ENCODE data around the gene DPP3. TPM values are rescaled to one million over a fixed set of nuclear protein-coding genes. Genes with fewer than 3 reads are reported as not detected.
A peak's percentile ranks its signal among the peaks of the same experiment; 100 is the strongest.

Gene DPP3
- total and polyA plus RNA-seq, 12 donors = 6.2 to 28.9 (median 14.7) TPM

GRCh38 chr11:66546966-66547661 lies 66.9 kb downstream of the DPP3 start:
- intact Hi-C loops (cut with DNase I) = loop anchor here in 2 of 10 donors (1.0 to 10.0 kb wide), 3 partner anchors 22 to 898 kb away; partner anchors contain the start of genes BBS1 (in 1 of the 2), CORO1B (in 1 of the 2) and CTSF (in 1 of the 2)
- H3K36me3 ChIP-seq = peaks cover 0 to 14% (median 3%) of the 10 kb centered on the region in 9 donors
- no peak for TF ChIP-seq CTCF (IDR thresholded peaks at IDR 0.05)
- H3K4me3 ChIP-seq = peak overlapping the region in 6 of 10 donors; percentile 73 to 98 (median 92)
- 24 to 29% methylated on average over 18 of the region's 18 CpGs for WGBS, 2 donors
- H3K4me1 ChIP-seq = peaks cover 3 to 44% (median 31%) of the 10 kb centered on the region in 9 donors
- no peak for ATAC-seq
- H3K27me3 ChIP-seq = no peaks in the 10 kb centered on the region
- H3K27ac ChIP-seq = peak overlapping the region in 1 of 10 donors; percentile 28
- H3K9me3 ChIP-seq = no peaks in the 10 kb centered on the region
- DNase-seq = no peak

- no peak overlapping the region for H3K4me3 ChIP-seq
- H3K36me3 ChIP-seq = peaks cover 0 to 9% (median 0%) of the 10 kb centered on the region in 9 donors
- intact Hi-C loops (cut with DNase I) = loop anchor here in 2 of 10 donors (2.0 to 10.0 kb wide), 2 partner anchors 21 to 897 kb away; partner anchors contain the start of genes CORO1B (in 1 of the 2) and CTSF (in 1 of the 2)
- H3K4me1 ChIP-seq = peaks cover 3 to 39% (median 31%) of the 10 kb centered on the region in 9 donors
- no peaks in the 10 kb centered on the region for H3K9me3 ChIP-seq
- no peak overlapping the region for H3K27ac ChIP-seq
- DNase-seq (no peak), ATAC-seq (no peak)
- no peak for TF ChIP-seq CTCF (IDR thresholded peaks at IDR 0.05)
- no peaks in the 10 kb centered on the region for H3K27me3 ChIP-seq
- 43 to 47% methylated on average over 5 of the region's 5 CpGs for WGBS, 2 donors
Observed at GRCh38 chr11:66547662-66548009, 67.4 kb downstream of the DPP3 start.

- H3K27me3 ChIP-seq = no peaks in the 10 kb centered on the region
- H3K4me3 ChIP-seq = no peak overlapping the region
- TF ChIP-seq CTCF (IDR thresholded peaks at IDR 0.05) = no peak
- peaks cover 3 to 36% (median 31%) of the 10 kb centered on the region in 9 donors for H3K4me1 ChIP-seq
- 55 to 62% methylated on average over 11 of the region's 11 CpGs for WGBS, 2 donors
- no peak for ATAC-seq
- H3K27ac ChIP-seq = no peak overlapping the region
- intact Hi-C loops (cut with DNase I) = loop anchor here in 1 of 10 donors (10.0 kb wide), 1 partner anchor 897 kb away; the partner anchor contains the start of gene CORO1B
- peaks cover 0 to 5% (median 0%) of the 10 kb centered on the region in 9 donors for H3K36me3 ChIP-seq
- no peaks in the 10 kb centered on the region for H3K9me3 ChIP-seq
- DNase-seq = no peak
Observed at GRCh38 chr11:66548041-66548440, 67.8 kb downstream of the DPP3 start.

- intact Hi-C loops (cut with DNase I) = loop anchor here in 1 of 10 donors (10.0 kb wide), 1 partner anchor 896 kb away; the partner anchor contains the start of gene CORO1B
Observed at GRCh38 chr11:66548774-66549630, 68.8 kb downstream of the DPP3 start.

More at GRCh38 chr11:66548774-66549630, 68.8 kb downstream of the DPP3 start:
- no peak overlapping the region for H3K4me3 ChIP-seq
- WGBS, 2 donors = 54 to 56% methylated on average over 16 of the region's 16 CpGs
- no peaks in the 10 kb centered on the region for H3K36me3 ChIP-seq
- no peaks in the 10 kb centered on the region for H3K9me3 ChIP-seq
- H3K4me1 ChIP-seq = peaks cover under 1 to 27% (median 24%) of the 10 kb centered on the region in 9 donors
- no peak for TF ChIP-seq CTCF (IDR thresholded peaks at IDR 0.05)
- no peak overlapping the region for H3K27ac ChIP-seq
- no peak for ATAC-seq
- no peak for DNase-seq
- no peaks in the 10 kb centered on the region for H3K27me3 ChIP-seq

All from heart right ventricle (tissue), 16 donors.